ENCODE data around the gene LAMB3.

The LAMB3 gene

DNA sequence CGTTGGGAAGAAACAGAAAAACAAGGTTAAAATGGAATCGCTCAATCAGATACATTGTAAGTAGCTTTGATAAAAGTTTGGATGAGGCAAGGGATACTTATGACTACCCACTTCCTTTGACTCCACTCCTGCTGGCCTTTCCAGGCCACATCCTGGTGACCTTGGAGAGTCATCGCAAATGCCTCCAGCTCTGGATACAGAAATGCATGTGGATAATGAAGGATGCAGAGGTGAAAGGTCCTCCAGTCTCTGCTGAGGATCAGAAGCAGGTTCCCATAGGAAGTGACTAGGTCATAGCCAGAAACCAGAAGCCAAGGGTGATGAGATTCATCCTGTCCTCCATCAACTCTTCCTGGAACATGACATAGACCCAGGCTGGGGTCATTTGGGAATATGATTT is 74.9 kb downstream of the LAMB3 start:
- H3K4me3 ChIP-seq (ENCODE audit: extremely low read depth, insufficient read depth, low read length, poor library complexity, severe bottlenecking): no peak overlapping the region
- H3K9me3 ChIP-seq (ENCODE audit: control insufficient read depth, low read length): no peaks in the 10 kb centered on the region
- WGBS, 2 experiments (ENCODE audit: insufficient coverage in 2 of 2): 100% methylated on average over 2 of the region's 3 CpGs
- H3K36me3 ChIP-seq (ENCODE audit: control insufficient read depth, insufficient read depth, low read length): no peaks in the 10 kb centered on the region
- peaks cover 5% of the 10 kb centered on the region for H3K4me1 ChIP-seq (ENCODE audit: control insufficient read depth, insufficient read depth, low read length, poor library complexity, severe bottlenecking)
- no peak overlapping the region for H3K27ac ChIP-seq (ENCODE audit: low read depth, low read length, severe bottlenecking)

DNA sequence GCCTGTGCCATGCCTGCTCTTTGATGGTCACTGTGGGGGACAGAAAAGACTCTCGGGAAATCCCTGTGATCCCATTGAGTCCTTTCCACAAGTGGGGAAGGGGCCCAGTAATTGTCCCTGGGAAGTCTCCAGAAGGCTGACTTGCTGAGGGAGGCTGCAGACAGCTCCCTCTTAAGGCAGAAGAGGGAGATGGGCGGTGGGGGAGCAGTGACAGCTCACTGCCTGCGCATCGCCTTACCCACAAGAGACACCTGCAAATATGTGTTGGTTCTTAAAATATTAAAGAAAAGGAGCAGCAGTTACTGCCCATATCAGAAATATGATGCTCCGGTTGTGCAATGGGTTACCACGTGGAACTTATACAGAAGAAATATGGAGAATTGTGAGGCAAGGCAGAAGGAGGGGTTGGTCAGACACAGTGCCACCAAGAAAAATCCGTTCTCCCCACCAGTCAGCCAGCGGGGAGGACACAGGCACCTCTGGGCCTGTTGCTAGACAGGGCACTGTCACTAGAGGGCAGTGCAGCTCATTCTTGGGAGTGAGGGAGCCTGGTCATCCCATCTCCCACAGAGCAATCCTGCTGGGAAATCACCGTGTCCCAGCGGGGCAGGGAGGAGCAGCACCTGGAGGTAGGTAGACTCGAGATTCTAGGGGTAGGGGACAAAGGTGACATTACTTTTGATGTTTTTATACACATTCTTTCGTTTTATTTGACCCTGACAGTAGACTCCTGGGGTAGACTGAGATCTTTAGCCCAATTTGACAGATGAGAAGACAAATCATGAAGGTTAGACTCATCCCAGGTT is 75.6 kb downstream of the LAMB3 start:
- WGBS, 2 experiments (ENCODE audit: insufficient coverage in 2 of 2): 19 to 22% methylated on average over 3 to 10 of the region's 12 CpGs
- H3K9me3 ChIP-seq (ENCODE audit: control insufficient read depth, low read length): no peaks in the 10 kb centered on the region
- no peaks in the 10 kb centered on the region for H3K36me3 ChIP-seq (ENCODE audit: control insufficient read depth, insufficient read depth, low read length)
- no peak overlapping the region for H3K4me3 ChIP-seq (ENCODE audit: extremely low read depth, insufficient read depth, low read length, poor library complexity, severe bottlenecking)
- no peak overlapping the region for H3K27ac ChIP-seq (ENCODE audit: low read depth, low read length, severe bottlenecking)
- peaks cover 5% of the 10 kb centered on the region for H3K4me1 ChIP-seq (ENCODE audit: control insufficient read depth, insufficient read depth, low read length, poor library complexity, severe bottlenecking)

DNA sequence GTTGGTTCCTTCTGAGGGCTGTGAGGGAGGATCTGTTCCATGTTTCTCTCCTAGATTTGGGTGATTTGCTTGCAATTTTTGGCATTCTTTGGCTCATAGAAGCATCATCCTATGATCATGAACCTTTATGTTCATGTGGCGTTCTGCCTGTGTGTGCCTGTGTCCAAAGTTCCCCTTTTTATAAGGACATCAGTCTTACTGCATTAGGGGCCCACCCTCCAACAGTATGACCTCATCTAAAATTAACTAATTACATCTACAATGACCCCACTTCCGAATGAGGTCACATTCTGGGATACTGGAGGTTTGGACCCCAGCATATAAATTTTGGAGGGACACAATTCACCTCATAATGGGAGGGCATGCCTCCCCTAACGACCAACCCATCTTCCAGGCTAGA is 81.5 kb downstream of the LAMB3 start:
- no peaks in the 10 kb centered on the region for H3K36me3 ChIP-seq (ENCODE audit: control insufficient read depth, insufficient read depth, low read length)

DNA sequence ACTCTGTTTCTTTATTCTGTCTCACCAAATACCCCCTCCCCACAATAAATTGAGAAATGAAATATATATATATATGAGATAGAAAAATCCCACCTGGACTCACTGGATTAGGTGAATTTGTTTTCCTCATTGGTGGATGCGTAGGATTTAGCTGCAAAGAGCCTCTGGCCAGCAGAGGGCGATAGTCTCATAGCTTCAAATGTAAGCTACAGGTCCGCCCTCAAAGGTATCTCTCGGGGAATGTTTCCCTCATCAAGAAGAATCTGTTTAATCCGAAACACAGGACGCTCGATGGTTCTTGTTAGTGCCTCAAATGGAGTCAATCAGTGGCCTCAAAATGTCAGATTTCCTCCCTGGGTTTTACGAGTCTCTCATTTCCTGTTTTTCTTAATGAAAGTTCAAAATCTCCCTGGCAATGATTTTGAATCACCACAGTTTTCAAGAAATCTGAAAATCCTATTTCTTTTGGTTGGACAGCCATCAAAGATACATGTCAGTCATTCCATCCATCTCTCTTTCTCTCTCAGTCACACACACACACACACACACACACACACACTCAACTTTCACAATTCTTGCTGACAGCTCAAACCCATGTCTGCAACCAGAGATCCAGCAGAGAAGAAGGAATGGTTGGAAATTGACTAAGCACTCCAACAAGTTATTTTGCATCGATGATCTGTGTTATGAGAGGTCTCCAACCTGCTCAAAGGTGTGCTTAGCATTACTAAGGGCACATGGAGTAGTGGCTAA is 82.6 kb downstream of the LAMB3 start:
- Histone ChIP-seq H3K4me1 (ENCODE audit: control insufficient read depth, insufficient read depth, low read length, poor library complexity, severe bottlenecking) (no peaks in the 10 kb centered on the region), H3K9me3 (ENCODE audit: control insufficient read depth, low read length) (no peaks in the 10 kb centered on the region), H3K4me3 (ENCODE audit: extremely low read depth, insufficient read depth, low read length, poor library complexity, severe bottlenecking) (no peak overlapping the region), H3K27ac (ENCODE audit: low read depth, low read length, severe bottlenecking) (no peak overlapping the region), H3K36me3 (ENCODE audit: control insufficient read depth, insufficient read depth, low read length) (no peaks in the 10 kb centered on the region)
- WGBS, 2 experiments (ENCODE audit: insufficient coverage in 2 of 2): 23 to 31% methylated on average over 8 to 9 of the region's 9 CpGs

More for the DNA sequence above, 81.5 kb downstream of the LAMB3 start:
- no peaks in the 10 kb centered on the region for H3K4me1 ChIP-seq (ENCODE audit: control insufficient read depth, insufficient read depth, low read length, poor library complexity, severe bottlenecking)
- no peak overlapping the region for H3K27ac ChIP-seq (ENCODE audit: low read depth, low read length, severe bottlenecking)
- H3K9me3 ChIP-seq (ENCODE audit: control insufficient read depth, low read length): no peaks in the 10 kb centered on the region
- WGBS, 2 experiments (ENCODE audit: insufficient coverage in 2 of 2): 71 to 86% methylated on average over 1 of the region's 3 CpGs
- H3K4me3 ChIP-seq (ENCODE audit: extremely low read depth, insufficient read depth, low read length, poor library complexity, severe bottlenecking): no peak overlapping the region

DNA sequence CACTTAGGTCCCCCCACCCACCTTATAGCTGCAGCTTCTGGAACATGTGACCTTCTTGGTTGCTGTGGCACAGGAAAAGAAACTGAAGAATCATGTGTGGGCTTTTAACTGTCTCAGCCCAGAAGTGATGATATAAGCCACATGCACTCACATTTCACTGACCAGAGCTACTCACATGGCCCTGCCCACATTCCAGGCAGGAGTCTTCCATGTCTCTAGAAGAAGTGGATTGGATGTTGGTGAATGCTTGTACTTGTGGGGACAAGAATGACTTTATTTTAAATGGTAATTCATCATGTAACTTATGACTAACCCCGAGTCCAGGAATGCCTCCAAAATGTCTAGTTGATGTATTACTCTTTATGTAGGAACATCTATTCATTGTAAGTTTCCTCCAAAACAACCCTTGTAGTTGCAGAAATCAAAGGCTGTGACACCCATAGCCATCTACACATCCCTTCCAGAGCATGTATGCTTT is 84.5 kb downstream of the LAMB3 start:
- Histone ChIP-seq H3K4me3 (ENCODE audit: extremely low read depth, insufficient read depth, low read length, poor library complexity, severe bottlenecking) (no peak overlapping the region), H3K27ac (ENCODE audit: low read depth, low read length, severe bottlenecking) (no peak overlapping the region), H3K36me3 (ENCODE audit: control insufficient read depth, insufficient read depth, low read length) (no peaks in the 10 kb centered on the region), H3K4me1 (ENCODE audit: control insufficient read depth, insufficient read depth, low read length, poor library complexity, severe bottlenecking) (no peaks in the 10 kb centered on the region), H3K9me3 (ENCODE audit: control insufficient read depth, low read length) (no peaks in the 10 kb centered on the region)
- no CpG with 5 or more reads among the region's 1 CpG for WGBS, 2 experiments (ENCODE audit: insufficient coverage in 2 of 2)

DNA sequence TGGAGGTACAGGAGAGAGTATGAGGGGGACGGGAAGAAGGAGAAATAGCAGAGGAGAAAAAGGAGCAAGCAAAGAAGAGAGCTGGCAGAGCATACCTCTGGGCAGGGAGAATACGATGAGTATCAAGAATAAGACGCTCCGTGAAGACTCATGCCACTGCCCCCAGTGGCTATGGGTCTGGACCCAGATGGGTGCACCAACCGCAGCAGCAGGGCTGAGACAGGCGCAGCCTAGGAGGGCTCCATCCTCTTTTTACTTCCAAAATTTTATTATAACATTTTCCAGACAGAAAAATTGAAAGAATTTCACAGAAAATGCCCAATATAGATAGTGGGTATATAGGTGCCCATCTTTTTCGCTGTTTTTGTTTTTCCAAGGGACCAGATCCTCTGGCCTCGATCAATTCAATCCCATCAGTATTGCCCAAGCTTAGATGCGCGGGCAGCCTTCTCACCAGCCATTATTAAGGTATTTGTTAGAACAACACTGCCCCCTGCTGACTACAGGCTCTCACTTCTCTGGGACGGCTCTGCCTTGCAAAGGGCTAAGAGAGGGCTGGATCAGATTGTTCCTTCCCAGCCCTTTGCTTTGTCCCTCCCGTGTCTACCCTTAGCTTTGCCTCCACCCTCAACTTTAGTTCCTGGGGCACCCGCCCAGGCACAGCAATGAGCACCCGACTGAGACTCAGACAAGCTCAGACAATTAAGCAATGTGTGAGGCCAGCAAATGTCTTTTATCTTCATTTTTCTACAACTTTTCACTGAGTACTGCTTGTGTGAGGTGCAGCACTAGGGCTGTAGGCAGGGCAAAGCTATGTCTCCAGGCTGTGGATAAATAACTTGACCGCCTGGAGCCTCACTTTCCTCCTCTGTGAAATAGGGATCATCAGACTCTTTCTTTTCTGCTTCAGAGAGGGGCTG is 86.2 kb downstream of the LAMB3 start:
- 33 to 62% methylated on average over 7 to 13 of the region's 15 CpGs for WGBS, 2 experiments (ENCODE audit: insufficient coverage in 2 of 2)

More for the DNA sequence above, 86.2 kb downstream of the LAMB3 start:
- no peak overlapping the region for H3K4me3 ChIP-seq (ENCODE audit: extremely low read depth, insufficient read depth, low read length, poor library complexity, severe bottlenecking)
- H3K4me1 ChIP-seq (ENCODE audit: control insufficient read depth, insufficient read depth, low read length, poor library complexity, severe bottlenecking): no peaks in the 10 kb centered on the region
- H3K27ac ChIP-seq (ENCODE audit: low read depth, low read length, severe bottlenecking): no peak overlapping the region
- no peaks in the 10 kb centered on the region for H3K9me3 ChIP-seq (ENCODE audit: control insufficient read depth, low read length)
- no peaks in the 10 kb centered on the region for H3K36me3 ChIP-seq (ENCODE audit: control insufficient read depth, insufficient read depth, low read length)
